ENCODE results near the gene TAF11L8. TPM values are rescaled to one million over a fixed set of nuclear protein-coding genes. Genes with fewer than 3 reads are reported as not detected.
"Not testable (repeated sequence)": the region's sequence is repeated elsewhere in the genome, so short reads cannot be mapped to it uniquely, and the experiment has no call there.

TAF11L8 gene
- total and polyA plus RNA-seq, 2 donors (not counting 1 experiment from before 2014, with no cell fraction given), result not detected

DNA sequence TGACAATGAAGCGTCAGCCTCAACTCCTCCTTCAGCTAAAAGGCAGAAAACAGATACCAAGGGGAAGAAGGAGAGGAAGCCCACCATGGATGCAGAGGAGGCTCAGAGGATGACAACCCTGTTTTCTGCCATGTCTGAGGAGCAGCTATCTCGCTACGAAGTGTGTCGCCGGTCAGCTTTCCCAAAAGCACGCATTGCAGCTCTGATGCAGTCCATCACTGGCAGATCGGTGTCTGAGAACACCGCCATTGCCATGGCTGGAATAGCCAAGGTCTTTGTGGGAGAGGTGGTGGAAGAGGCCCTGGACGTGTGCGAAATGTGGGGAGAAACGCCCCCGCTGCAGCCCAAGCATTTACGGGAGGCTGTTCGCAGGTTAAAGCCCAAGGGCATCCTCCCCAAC lies 14.2 kb upstream of the TAF11L8 start:
- no peaks in the 10 kb centered on the region for H3K79me2 ChIP-seq (ENCODE audit: control insufficient read depth, insufficient read depth, low read length)
- H3K36me3 ChIP-seq (ENCODE audit: control insufficient read depth, insufficient read depth, low read length), result no peaks in the 10 kb centered on the region
- no peak overlapping the region for H3K4me3 ChIP-seq (replicated peaks in 1 of 4; ENCODE audit: control extremely low read depth in 1 of 4, insufficient read depth in 1 of 4, low read depth in 3 of 4, low read length in 4 of 4)
- H3K4me2 ChIP-seq (ENCODE audit: extremely low read depth, insufficient read depth, low read length), result no peak overlapping the region
- DNase-seq (ENCODE audit: low read depth in 2 of 2), result no peak
- no peak for TF ChIP-seq CTCF (conservative IDR thresholded peaks at IDR 0.05 in 1 of 2, IDR thresholded peaks at IDR 0.05 in 1 of 2; ENCODE audit: low read depth in 1 of 2, low read length in 2 of 2)
- no peak for TF ChIP-seq EZH2 (IDR thresholded peaks at IDR 0.05; ENCODE audit: low read length, missing control alignments)
- no peak overlapping the region for H3K27ac ChIP-seq (ENCODE audit: insufficient read depth, low read length)
- no peak overlapping the region for H3K9ac ChIP-seq (ENCODE audit: insufficient read depth, low read length)
- no peaks in the 10 kb centered on the region for H3K4me1 ChIP-seq (ENCODE audit: control insufficient read depth, extremely low read depth, insufficient read depth, low read length)
- H2AFZ ChIP-seq (ENCODE audit: low read length), result no peak overlapping the region
- H3K9me3 ChIP-seq (ENCODE audit: control insufficient read depth, insufficient read depth, low read depth, low read length), result no peaks in the 10 kb centered on the region
- H4K20me1 ChIP-seq (ENCODE audit: control insufficient read depth, extremely low read depth, insufficient read depth, low read length), result no peaks in the 10 kb centered on the region
- no peaks in the 10 kb centered on the region for H3K27me3 ChIP-seq (ENCODE audit: control insufficient read depth, insufficient read depth, low read length)

GRCh38 chr5:17603880-17604279 lies 13.1 kb upstream of the TAF11L8 start, which contains the start of gene TAF11L11:
Gene TAF11L11 (plus strand): TSS chr5:17604183.
- H4K20me1 ChIP-seq (ENCODE audit: control insufficient read depth, extremely low read depth, insufficient read depth, low read length), result not testable (repeated sequence)

DNA sequence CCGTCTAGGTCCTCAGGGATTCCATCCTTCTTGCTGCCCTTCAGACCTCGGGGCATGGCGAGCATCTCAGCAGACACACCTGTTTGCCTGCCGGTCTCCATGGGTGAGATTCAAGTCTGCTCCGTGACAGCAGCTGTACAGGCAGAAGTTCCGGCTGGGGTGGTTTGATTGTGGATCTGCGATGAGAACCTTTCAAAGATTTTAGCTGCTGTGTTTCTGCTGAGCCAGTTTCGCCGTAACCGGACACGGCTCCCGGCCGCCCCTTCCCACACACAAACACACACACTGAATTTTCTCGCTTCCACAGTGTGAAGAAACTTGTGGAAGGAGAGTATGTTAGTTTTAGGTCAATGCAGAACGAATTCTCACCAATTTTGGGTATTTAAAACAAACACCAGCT lies 7.0 kb upstream of the TAF11L8 start, which contains the start of gene TAF11L10:
TAF11L10 (minus strand) TSS at position 101 of the 400 bp plus-strand sequence.
- not testable (repeated sequence) for H4K20me1 ChIP-seq (ENCODE audit: control insufficient read depth, extremely low read depth, insufficient read depth, low read length); H3K27me3 ChIP-seq (ENCODE audit: control insufficient read depth, insufficient read depth, low read length); H2AFZ ChIP-seq (ENCODE audit: low read length); H3K4me1 ChIP-seq (ENCODE audit: control insufficient read depth, extremely low read depth, insufficient read depth, low read length); H3K79me2 ChIP-seq (ENCODE audit: control insufficient read depth, insufficient read depth, low read length); DNase-seq (ENCODE audit: low read depth in 2 of 2); H3K4me2 ChIP-seq (ENCODE audit: extremely low read depth, insufficient read depth, low read length); H3K36me3 ChIP-seq (ENCODE audit: control insufficient read depth, insufficient read depth, low read length); H3K9me3 ChIP-seq (ENCODE audit: control insufficient read depth, insufficient read depth, low read depth, low read length); H3K4me3 ChIP-seq (replicated peaks in 1 of 4; ENCODE audit: control extremely low read depth in 1 of 4, insufficient read depth in 1 of 4, low read depth in 3 of 4, low read length in 4 of 4); H3K27ac ChIP-seq (ENCODE audit: insufficient read depth, low read length); H3K9ac ChIP-seq (ENCODE audit: insufficient read depth, low read length)

More at GRCh38 chr5:17603880-17604279, 13.1 kb upstream of the TAF11L8 start, which contains the start of gene TAF11L11:
- not testable (repeated sequence) for H3K36me3 ChIP-seq (ENCODE audit: control insufficient read depth, insufficient read depth, low read length); H2AFZ ChIP-seq (ENCODE audit: low read length); DNase-seq (ENCODE audit: low read depth in 2 of 2); H3K4me3 ChIP-seq (replicated peaks in 1 of 4; ENCODE audit: control extremely low read depth in 1 of 4, insufficient read depth in 1 of 4, low read depth in 3 of 4, low read length in 4 of 4); H3K4me2 ChIP-seq (ENCODE audit: extremely low read depth, insufficient read depth, low read length); H3K27ac ChIP-seq (ENCODE audit: insufficient read depth, low read length); H3K4me1 ChIP-seq (ENCODE audit: control insufficient read depth, extremely low read depth, insufficient read depth, low read length); H3K27me3 ChIP-seq (ENCODE audit: control insufficient read depth, insufficient read depth, low read length); H3K9ac ChIP-seq (ENCODE audit: insufficient read depth, low read length); H3K9me3 ChIP-seq (ENCODE audit: control insufficient read depth, insufficient read depth, low read depth, low read length); H3K79me2 ChIP-seq (ENCODE audit: control insufficient read depth, insufficient read depth, low read length)

- H3K4me3 ChIP-seq (replicated peaks in 1 of 4; ENCODE audit: control extremely low read depth in 1 of 4, insufficient read depth in 1 of 4, low read depth in 3 of 4, low read length in 4 of 4); H3K4me2 ChIP-seq (ENCODE audit: extremely low read depth, insufficient read depth, low read length); H3K36me3 ChIP-seq (ENCODE audit: control insufficient read depth, insufficient read depth, low read length); H3K4me1 ChIP-seq (ENCODE audit: control insufficient read depth, extremely low read depth, insufficient read depth, low read length); H3K27me3 ChIP-seq (ENCODE audit: control insufficient read depth, insufficient read depth, low read length); H3K9ac ChIP-seq (ENCODE audit: insufficient read depth, low read length); H3K27ac ChIP-seq (ENCODE audit: insufficient read depth, low read length); H2AFZ ChIP-seq (ENCODE audit: low read length); H3K9me3 ChIP-seq (ENCODE audit: control insufficient read depth, insufficient read depth, low read depth, low read length); DNase-seq (ENCODE audit: low read depth in 2 of 2); H3K79me2 ChIP-seq (ENCODE audit: control insufficient read depth, insufficient read depth, low read length); H4K20me1 ChIP-seq (ENCODE audit: control insufficient read depth, extremely low read depth, insufficient read depth, low read length): not testable (repeated sequence)
Measured at GRCh38 chr5:17594255-17594654, 3.5 kb upstream of the TAF11L8 start, which contains the start of gene TAF11L9. Gene TAF11L9 (minus strand): TSS chr5:17594394.

DNA sequence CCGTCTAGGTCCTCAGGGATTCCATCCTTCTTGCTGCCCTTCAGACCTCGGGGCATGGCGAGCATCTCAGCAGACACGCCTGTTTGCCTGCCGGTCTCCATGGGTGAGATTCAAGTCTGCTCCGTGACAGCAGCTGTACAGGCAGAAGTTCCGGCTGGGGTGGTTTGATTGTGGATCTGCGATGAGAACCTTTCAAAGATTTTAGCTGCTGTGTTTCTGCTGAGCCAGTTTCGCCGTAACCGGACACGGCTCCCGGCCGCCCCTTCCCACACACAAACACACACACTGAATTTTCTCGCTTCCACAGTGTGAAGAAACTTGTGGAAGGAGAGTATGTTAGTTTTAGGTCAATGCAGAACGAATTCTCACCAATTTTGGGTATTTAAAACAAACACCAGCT lies 5.1 kb downstream of the TAF11L8 start, which contains the start of gene TAF11L7:
TAF11L7 (minus strand) TSS at position 101 of the 400 bp plus-strand sequence.
- H3K9me3 ChIP-seq (ENCODE audit: control insufficient read depth, insufficient read depth, low read depth, low read length); DNase-seq (ENCODE audit: low read depth in 2 of 2); H2AFZ ChIP-seq (ENCODE audit: low read length); H3K27ac ChIP-seq (ENCODE audit: insufficient read depth, low read length); H3K4me1 ChIP-seq (ENCODE audit: control insufficient read depth, extremely low read depth, insufficient read depth, low read length); H3K36me3 ChIP-seq (ENCODE audit: control insufficient read depth, insufficient read depth, low read length); H3K4me2 ChIP-seq (ENCODE audit: extremely low read depth, insufficient read depth, low read length); H3K4me3 ChIP-seq (replicated peaks in 1 of 4; ENCODE audit: control extremely low read depth in 1 of 4, insufficient read depth in 1 of 4, low read depth in 3 of 4, low read length in 4 of 4); H4K20me1 ChIP-seq (ENCODE audit: control insufficient read depth, extremely low read depth, insufficient read depth, low read length); H3K27me3 ChIP-seq (ENCODE audit: control insufficient read depth, insufficient read depth, low read length); H3K9ac ChIP-seq (ENCODE audit: insufficient read depth, low read length); H3K79me2 ChIP-seq (ENCODE audit: control insufficient read depth, insufficient read depth, low read length): not testable (repeated sequence)
